Activated CD8-positive, alpha-beta memory T cell treated with anti-CD3 and anti-CD28 coated beads, Interleukin-2, amount 50 U/mL, for 48 hours (primary cell): ENCODE measurements around the gene STXBP6.

Experiments used
- DNase-seq: peaks from one replicate; pipeline ENCODE4 v3.0.0-alpha.2; 2020

STXBP6 gene

DNA sequence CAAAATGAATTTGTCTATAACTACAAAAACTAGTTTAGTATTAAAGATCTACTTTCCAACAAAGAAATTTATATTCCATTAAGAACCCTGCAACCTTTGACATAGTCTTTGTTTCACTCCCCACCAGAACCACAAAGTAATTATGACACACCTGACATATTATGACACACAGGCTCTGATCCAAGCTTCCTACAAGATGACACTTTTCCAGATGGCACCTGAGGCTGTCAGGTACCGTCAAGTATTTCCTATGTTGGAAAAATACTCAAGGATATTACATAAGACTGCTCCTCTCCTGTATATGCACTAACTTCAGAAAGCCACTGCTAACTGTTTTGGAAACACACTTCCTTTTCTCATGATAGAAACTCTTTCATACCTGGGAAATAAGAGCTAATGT, 38.9 kb downstream of the STXBP6 start:
- no peak for DNase-seq

GRCh38 chr14:25010471-25010870, 39.5 kb downstream of the STXBP6 start:
- DNase-seq: no peak

GRCh38 chr14:25009891-25010290, 40.1 kb downstream of the STXBP6 start:
- no peak for DNase-seq

DNA sequence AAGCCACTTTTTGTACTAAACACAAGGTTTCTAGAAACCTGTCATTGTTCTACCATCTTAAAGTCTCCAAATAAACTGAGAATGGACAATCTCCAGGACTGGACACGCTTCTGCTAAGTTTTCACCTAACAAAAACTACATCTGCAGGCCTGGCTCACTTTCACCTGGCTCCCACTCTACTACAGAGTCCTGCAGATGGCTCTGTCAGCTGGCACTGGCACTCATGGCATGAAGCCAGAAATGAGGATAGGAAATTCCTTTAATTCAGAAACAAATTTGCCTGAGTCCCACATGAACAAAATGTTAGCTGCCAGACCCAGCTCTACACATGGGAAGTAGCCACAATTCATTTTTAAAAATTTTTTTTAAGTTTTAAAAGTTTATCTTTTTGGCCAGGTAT, 42.1 kb downstream of the STXBP6 start:
- DNase-seq: no peak

GRCh38 chr14:25006961-25007795, 42.8 kb downstream of the STXBP6 start:
- DNase-seq: no peak

DNA sequence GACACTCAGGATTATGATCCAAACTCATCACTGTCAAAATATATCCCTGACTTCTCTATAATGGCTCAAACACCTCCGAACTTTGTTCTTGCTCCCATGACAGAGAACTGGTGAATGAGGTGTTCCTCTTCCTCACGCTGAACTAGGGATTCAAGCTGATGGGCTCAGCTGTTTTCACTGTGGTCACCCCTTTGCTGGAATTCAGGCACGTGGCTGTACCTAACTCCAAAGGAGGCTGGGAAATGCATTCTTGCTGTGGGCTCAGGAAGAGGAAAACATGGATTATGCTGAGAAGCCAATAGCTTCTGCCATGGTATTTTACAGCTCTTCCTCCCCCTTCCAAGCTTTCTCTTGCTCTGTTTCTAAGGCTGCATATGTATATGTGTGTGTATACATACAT, 43.9 kb downstream of the STXBP6 start:
- no peak for DNase-seq

DNA sequence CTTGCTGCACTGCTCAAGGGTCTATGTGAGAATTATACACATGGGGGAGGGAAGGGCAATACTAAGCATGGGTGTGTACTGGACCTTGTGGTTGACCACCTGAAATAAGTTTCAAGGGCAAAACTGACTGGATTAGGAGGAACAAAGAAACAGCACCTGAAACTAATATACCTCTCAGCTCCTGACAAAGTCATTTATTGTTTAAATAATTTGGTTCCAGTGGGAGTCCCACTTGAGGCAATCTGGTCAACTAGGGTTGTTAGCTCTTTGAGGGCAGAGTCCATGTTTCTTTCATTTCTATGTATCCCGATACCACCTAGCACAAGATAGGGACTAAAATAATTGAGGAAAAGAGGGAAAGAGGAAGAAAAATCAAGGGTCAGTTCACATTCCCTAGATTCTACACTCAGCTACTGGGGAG, 45.5 kb downstream of the STXBP6 start:
- no peak for DNase-seq

DNA sequence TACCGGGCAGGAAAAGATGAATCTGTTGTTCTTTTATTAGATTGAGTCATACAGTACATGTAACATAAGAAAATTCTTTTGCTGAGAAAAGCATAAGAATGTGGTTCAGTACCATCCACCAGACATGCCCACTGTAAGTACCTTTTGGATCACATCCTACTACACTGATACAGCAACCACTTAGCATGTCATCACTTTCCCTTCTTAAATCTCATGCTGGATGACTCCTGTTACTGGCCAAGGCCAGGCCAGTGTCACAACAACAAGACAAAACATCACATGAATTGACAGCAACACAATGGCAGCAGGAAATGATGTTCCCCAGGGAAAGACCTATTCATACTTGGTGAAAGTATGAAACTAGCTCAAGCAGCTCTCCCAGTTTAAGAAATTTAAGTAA, 46.4 kb downstream of the STXBP6 start:
- DNase-seq: no peak

DNA sequence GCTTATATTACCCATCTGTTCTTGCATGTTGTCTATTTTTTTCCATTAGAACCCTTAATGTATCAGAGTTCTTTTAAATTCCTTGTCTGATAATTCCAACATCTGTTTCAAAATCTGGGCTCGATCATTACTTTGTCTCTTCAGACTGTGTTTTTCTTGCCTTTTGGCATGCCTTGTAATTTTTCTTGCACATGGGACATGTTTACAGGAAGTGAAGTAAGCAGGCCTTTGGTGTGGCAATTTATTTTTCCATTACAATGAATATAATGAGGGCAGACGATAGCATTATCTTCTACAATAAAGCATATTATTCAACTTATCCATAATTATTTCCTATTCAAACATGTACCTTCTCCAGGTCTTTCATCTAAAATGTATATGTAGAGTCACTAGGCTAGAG, 48.3 kb downstream of the STXBP6 start:
- no peak for DNase-seq

DNA sequence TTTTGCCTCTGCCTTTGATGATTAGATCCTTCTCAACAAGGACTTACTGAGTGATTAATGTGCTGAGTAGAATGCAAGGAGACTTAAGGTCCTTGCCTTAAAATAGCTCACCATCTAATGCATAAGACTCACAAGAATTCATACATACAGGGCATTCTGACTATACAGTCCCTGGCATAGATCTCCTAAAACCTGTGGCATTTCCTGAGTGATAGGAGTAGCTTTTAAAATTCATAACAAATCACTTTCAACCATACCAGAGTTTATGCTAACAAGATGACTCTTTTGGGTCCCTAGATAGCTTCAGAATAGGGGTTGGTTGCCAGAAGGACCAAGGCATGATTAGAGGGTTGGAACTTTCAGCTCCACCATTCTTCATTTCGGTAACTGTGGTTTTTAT, 48.8 kb downstream of the STXBP6 start:
- DNase-seq: no peak

GRCh38 chr14:24999157-24999556, 50.8 kb downstream of the STXBP6 start:
- no peak for DNase-seq

GRCh38 chr14:24996930-24997725, 52.8 kb downstream of the STXBP6 start:
- no peak for DNase-seq

DNA sequence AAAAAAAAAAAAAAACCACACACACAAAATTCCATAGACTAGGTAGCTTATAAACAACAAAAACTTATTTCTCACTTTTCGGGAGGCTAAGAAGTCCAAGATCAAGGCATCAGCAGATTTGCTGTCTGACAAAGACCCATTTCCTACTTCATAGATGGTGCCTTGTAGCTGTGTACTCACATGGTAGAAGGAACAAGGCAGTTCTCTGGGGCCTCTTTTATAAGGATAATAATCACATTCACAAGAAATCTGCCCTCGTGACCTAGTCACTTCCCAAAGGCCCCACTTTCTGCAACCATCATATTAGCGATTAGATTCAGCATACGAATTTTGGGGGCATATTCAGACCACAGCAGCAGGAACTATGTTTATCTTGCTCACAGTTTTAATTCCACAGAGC, 54.9 kb downstream of the STXBP6 start:
- DNase-seq: no peak

DNA sequence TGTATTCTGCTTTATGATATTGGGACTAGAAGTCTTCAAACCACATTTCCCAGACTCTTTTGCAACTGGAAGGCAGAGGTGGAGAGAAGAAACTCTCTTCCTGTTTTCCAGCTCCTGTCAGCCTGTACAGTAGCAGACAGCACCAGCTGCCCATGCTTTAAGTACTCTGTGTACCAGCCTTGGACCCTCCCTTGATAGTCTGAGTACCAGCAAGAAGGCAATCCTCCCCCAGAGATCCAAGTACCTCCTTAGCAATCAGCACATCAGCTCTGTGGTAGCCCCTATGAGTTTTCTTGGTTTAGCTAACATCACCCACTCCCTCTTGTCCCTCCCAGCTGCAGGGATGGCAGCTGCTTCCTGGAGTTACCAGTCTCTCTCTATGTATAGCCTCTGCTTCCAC, 56.3 kb downstream of the STXBP6 start:
- no peak for DNase-seq

DNA sequence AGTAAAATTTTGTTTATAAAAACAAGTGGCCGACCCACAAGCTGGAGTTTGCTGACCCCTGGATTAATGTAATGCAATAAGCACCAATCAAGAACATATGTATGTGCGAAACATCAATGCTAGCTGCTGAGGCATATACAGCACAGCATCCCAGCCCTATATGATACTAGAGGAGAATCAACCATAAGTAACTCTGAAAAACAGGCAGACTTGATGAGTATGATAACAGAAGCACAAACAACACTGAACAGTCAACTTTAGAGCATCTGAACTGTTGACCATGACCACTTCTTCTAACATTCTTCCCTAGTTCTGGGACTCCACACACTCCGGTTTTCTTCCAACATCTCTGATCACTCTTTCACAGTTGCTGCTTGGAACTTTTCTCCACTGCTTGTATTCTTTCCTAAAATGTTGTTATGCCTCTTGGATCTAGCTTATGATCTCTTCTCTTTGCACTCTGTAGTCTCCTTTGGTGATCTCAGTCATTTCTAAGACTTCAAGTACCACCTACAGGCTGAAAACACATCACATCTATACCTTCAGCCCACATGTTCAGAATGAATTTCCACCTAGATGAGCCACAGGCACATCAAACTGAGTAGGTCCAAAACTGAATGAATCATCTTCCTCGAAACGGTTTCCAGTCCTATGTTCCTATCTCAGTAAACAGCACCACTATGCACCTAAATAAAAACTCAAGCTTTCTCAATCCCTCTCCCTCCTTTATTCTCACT, 57.2 kb downstream of the STXBP6 start:
- DNase-seq: no peak

DNA sequence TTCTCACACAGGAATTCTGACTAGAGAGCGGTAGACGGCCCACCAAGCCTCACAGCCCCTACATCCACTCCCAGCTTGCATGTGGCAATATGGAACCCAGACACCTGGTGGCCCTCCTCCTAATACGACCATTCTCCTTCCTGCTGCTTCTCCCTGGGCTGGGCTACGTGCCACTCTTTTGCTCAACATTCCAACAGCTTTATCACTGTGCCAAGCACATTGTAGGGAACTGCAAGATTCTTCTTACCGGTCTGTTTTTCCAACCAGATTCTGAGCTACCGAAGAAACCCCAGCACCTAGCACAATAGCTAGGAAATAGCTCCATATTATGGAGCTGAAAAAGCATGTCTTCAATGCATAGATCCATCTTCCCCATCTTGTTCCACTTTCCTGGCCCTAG, 58.1 kb downstream of the STXBP6 start:
- no peak for DNase-seq

DNA sequence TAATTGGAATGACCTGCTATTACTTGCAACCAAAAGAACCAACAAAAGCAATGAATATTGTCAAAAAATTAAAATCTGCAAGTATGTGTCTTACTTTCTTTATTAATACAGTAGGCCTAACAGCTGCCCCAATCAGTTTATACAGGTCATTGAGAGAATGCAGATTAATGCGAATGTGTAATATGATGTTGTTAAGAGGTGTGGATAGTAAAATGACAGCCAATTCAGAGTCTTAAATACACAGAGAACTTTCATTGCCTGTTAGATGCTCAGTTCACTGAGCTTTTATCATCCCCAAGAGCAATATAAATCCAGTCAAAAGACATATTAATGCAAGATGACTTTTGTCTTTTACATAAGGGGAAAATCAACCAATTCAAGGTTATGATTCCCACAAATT, 58.7 kb downstream of the STXBP6 start:
- DNase-seq: no peak

DNA sequence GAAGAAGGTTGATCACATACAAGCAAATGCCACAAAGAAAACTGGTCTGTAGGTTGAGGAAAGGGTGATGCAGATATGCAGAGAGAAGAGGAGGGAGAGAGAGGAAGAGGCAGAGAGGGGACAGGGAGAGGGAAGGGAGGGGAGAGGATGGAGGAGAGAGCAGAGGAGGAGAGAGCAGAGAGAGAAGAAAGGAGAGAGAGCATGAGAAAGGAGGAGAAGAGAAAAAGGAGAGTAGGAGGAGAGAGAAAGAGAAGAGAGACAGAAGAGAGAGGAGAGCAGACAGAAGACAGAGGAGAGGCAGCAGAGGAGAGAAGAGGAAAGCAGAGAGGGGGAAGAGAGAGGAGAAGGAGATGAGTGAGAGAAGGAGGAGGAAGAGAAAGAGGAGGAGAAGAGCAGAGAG, 59.2 kb downstream of the STXBP6 start:
- no peak for DNase-seq

DNA sequence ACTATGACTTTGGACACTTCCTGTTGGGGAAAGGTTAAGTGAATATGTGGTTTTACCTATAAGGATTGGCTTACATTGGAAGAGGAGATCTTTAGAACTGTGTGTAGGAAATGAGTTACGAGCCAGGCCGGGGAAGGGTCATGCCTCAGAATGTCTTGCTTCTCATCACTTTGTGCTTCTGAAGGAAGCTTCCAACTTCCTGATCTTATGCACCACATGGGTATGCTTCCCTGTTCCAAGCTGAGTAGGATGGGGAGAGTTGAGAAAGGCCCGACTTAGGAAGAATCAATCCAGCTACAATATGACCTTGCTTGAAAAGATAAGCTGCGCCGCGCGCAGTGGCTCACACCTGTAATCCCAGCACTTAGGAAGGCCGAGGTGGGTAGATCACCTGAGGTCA, 59.9 kb downstream of the STXBP6 start:
- DNase-seq: no peak

DNA sequence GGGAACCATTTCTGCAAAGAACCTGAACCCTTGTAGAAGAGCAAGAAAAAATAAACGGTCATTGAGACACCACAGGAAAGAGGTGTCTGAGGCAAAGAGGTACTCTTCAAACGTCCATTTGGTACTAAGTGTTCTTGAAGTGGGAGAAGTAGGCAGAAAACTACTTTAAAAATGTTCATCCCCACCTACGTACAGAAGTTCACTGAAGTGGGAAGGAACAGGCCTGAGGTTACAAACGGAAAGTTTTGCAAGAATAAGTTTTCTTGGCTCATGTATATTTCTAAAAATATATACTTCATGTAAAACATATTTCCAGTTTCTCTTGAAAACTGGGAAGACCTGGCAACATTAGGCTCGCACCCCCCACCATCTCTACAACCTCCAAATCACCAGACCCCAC, 61.2 kb downstream of the STXBP6 start:
- DNase-seq: no peak

- no peak for DNase-seq
These were observed 63.6 kb downstream of the STXBP6 start for GRCh38 chr14:24986206-24986893.

DNA sequence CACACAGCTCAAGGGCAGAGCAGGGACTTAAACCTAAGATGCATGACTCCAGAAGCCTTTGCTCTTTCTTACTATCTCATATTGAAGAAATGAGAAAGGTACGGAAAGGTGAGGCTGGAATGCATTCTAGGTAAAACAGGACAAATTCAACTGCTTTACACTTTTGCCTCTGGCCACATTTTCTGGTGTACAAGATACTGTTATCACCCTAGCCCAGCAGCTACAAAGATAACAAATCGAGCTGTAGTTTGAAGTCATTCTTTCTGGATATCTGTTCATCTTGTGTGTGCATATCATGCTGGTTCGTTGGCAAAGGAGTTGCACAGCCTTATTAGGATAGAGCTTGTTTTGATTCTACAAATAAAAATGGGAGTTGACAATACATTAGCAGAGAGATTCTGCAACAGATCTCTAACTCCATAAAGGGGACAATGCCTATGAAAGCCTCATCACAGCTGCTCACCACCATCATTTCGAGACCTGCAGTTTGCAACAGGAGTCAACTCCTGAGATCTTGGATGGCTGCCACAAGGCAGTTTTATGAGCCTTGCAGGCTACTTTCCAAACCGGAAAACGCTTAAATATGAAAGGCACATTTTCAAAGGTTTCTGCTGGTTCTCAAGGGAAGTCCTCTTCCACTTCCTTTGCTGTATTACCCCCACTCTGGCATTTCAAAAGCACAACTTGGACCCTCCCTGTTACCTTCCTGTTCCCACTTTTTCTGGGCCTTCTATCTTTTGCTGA, 64.9 kb downstream of the STXBP6 start:
- no peak for DNase-seq
